ENCODE results near the gene SCOC. TPM values are rescaled to one million over a fixed set of nuclear protein-coding genes. Genes with fewer than 3 reads are reported as not detected.

SCOC gene
- total and polyA plus RNA-seq, 2 of the 13 experiments (the other 11 are each of a cell fraction or from before 2014, with no cell fraction given): 43.8 to 65.2 TPM

DNA sequence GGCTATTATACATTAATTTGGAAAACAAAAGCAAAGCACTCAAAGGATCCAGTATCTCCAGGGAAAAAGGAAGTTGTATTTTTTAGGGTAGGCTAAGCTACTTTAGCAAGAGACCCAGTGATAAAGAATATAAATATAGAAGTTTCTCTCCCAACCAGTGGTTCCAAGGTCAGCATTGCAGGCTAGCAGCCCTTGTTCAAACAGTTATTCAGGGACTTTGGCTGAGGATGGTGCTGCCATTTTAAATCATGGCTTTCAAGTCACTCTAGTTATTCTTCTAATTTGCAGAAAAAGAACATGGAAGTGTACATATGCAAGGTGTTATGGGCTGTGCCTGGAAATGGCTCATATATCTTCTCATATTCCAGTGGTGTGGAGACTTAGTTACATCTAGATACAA, 9.3 kb downstream of the SCOC start:
- Histone ChIP-seq H3K27ac (ENCODE audit: extremely low read length, insufficient read depth, low read length) (no peak overlapping the region), H3K27me3 (ENCODE audit: control insufficient read depth in 1 of 2, insufficient read depth in 2 of 2, low read length in 2 of 2) (no peaks in the 10 kb centered on the region), H3K9ac (ENCODE audit: insufficient read depth, low read depth, low read length) (no peak overlapping the region), H3K36me3 (replicated peaks in 1 of 2; ENCODE audit: control insufficient read depth in 1 of 2, insufficient read depth in 2 of 2, low read length in 2 of 2) (peaks cover 1 to 7% of the 10 kb centered on the region in 2 experiments; a peak in 3 of 5 replicates), H3K79me2 (ENCODE audit: insufficient read depth, low read length) (peaks cover 19% of the 10 kb centered on the region), H2AFZ (ENCODE audit: low read length) (no peak overlapping the region), H3K4me2 (ENCODE audit: low read depth, low read length) (no peak overlapping the region), H3K9me3 (ENCODE audit: low read length) (no peaks in the 10 kb centered on the region), H4K20me1 (ENCODE audit: insufficient read depth, low read length) (no peaks in the 10 kb centered on the region), H3K4me3 (replicated peaks in 1 of 3; ENCODE audit: insufficient read depth in 1 of 3, low read depth in 2 of 3, low read length in 3 of 3) (no peak overlapping the region), H3K4me1 (ENCODE audit: insufficient read depth, low read length) (peaks cover 24% of the 10 kb centered on the region)
- DNase-seq (ENCODE audit: low spot score) (peak; percentile 12), FAIRE-seq (no peak), ATAC-seq (peak; percentile 59; the same call in 2 of the 3 replicates)
- peak; percentile 66 for TF ChIP-seq ZMYM4 (CRISPR knock-in tag; IDR thresholded peaks at IDR 0.05)
- peak; percentile 93 for TF ChIP-seq ZNF644 (CRISPR knock-in tag; IDR thresholded peaks at IDR 0.05; ENCODE audit: low read depth)
- TF ChIP-seq, protein P1, sequence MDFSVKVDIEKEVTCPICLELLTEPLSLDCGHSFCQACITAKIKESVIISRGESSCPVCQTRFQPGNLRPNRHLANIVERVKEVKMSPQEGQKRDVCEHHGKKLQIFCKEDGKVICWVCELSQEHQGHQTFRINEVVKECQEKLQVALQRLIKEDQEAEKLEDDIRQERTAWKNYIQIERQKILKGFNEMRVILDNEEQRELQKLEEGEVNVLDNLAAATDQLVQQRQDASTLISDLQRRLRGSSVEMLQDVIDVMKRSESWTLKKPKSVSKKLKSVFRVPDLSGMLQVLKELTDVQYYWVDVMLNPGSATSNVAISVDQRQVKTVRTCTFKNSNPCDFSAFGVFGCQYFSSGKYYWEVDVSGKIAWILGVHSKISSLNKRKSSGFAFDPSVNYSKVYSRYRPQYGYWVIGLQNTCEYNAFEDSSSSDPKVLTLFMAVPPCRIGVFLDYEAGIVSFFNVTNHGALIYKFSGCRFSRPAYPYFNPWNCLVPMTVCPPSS (IDR thresholded peaks at IDR 0.05): no peak
- TF ChIP-seq, protein P2, sequence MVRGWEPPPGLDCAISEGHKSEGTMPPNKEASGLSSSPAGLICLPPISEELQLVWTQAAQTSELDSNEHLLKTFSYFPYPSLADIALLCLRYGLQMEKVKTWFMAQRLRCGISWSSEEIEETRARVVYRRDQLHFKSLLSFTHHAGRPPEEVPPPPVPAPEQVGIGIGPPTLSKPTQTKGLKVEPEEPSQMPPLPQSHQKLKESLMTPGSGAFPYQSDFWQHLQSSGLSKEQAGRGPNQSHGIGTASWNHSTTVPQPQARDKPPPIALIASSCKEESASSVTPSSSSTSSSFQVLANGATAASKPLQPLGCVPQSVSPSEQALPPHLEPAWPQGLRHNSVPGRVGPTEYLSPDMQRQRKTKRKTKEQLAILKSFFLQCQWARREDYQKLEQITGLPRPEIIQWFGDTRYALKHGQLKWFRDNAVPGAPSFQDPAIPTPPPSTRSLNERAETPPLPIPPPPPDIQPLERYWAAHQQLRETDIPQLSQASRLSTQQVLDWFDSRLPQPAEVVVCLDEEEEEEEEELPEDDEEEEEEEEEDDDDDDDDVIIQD (CRISPR knock-in tag; IDR thresholded peaks at IDR 0.05; ENCODE audit: low read depth): peak; percentile 40; the same call in 1 of the 2 replicates
- TF ChIP-seq RBFOX2 (IDR thresholded peaks at IDR 0.05; ENCODE audit: low read depth, low read length): 0 out of 2 replicates have a peak, but pooled peaks have one; percentile 21
- TF ChIP-seq AGO1 (IDR thresholded peaks at IDR 0.05; ENCODE audit: low read depth, low read length, poor library complexity, severe bottlenecking): no peak
- no TSS peak for BruUV-seq (replicated peaks)
- POLR2A ChIA-PET: interaction anchor here (0.8 to 3.2 kb wide), 2 partner anchors 9 to 45 kb away, joined by 5 to 17 read pairs; partner anchors contain the start of gene SCOC
- CTCF ChIA-PET (ENCODE audit: low intra/inter-chr PET ratio, low total read pairs): no interaction called here
- intact Hi-C loops (cut with micrococcal nuclease; ENCODE audit: unreplicated experiment) (no loop called here), in situ Hi-C loops (cut with HindIII; ENCODE audit: extremely low pct_ligation_motif_present, low pct_unique_long_range_greater_than_20kb) (no loop called here)
